Mesendoderm (in vitro differentiated cells): Measurements from ENCODE around the gene GOLGA6C.
"Not testable (repeated sequence)": the region's sequence is repeated elsewhere in the genome, so short reads cannot be mapped to it uniquely, and the experiment has no call there.

Experiments used
- DNase-seq: peaks from one replicate; pipeline ENCODE4 v3.0.0; 2013
- H2AK5ac ChIP-seq: 2 replicates; pipeline ENCODE4 v1.6.1; 2013; ENCODE audit warnings: low read length, inconsistent platforms
- H2BK120ac ChIP-seq: 2 replicates; pipeline ENCODE4 v1.6.1; 2013; ENCODE audit warnings: low read depth, mild to moderate bottlenecking, low read length, moderate library complexity, mixed read lengths
- H2BK15ac ChIP-seq: replicated peaks from 2 replicates; pipeline ENCODE4 v1.6.1; 2013; ENCODE audit warnings: low read depth, mild to moderate bottlenecking, moderate library complexity
- H2BK5ac ChIP-seq: 2 replicates; pipeline ENCODE4 v1.6.1; 2013; ENCODE audit warnings: low read length, inconsistent platforms
- H3K18ac ChIP-seq: 2 replicates; pipeline ENCODE4 v1.6.1; 2013; ENCODE audit warnings: mild to moderate bottlenecking, low read length, mixed read lengths
- H3K23ac ChIP-seq: one replicate; pipeline ENCODE4 v1.6.1; 2013; ENCODE audit warnings: low read length
- H3K27ac ChIP-seq: 2 replicates; pipeline ENCODE4 v1.5.1; 2013; ENCODE audit warnings: low read depth, mild to moderate bottlenecking, inconsistent platforms, low read length, moderate library complexity
- H3K27me3 ChIP-seq: 2 replicates; pipeline ENCODE4 v1.6.1; 2013; ENCODE audit warnings: low read length, control low read depth, mild to moderate bottlenecking, inconsistent platforms; ENCODE audit not compliant: insufficient read depth, poor library complexity
- H3K36me3 ChIP-seq: 2 replicates; pipeline ENCODE4 v1.6.1; 2013; ENCODE audit warnings: low read length, inconsistent platforms; ENCODE audit not compliant: control insufficient read depth, insufficient read depth
- H3K4ac ChIP-seq: one replicate; pipeline ENCODE4 v1.6.1; 2013; ENCODE audit warnings: low read depth, mild to moderate bottlenecking, low read length, moderate library complexity
- H3K4me1 ChIP-seq: 2 replicates; pipeline ENCODE4 v1.6.1; 2013; ENCODE audit warnings: low read depth, low read length, inconsistent platforms; ENCODE audit not compliant: control insufficient read depth
- H3K4me2 ChIP-seq: 2 replicates; pipeline ENCODE4 v1.6.1; 2013; ENCODE audit warnings: low read length
- H3K4me3 ChIP-seq: 2 replicates; pipeline ENCODE4 v1.5.1; 2013; ENCODE audit warnings: mild to moderate bottlenecking, low read length
- H3K56ac ChIP-seq: one replicate; pipeline ENCODE4 v1.6.1; 2013; ENCODE audit warnings: low read length
- H3K79me1 ChIP-seq: 2 replicates; pipeline ENCODE4 v1.6.1; 2013; ENCODE audit warnings: low read length, inconsistent platforms
- H3K79me2 ChIP-seq: 2 replicates; pipeline ENCODE4 v1.6.1; 2013; ENCODE audit warnings: mild to moderate bottlenecking, low read length; ENCODE audit not compliant: control insufficient read depth, insufficient read depth
- H3K9ac ChIP-seq: 2 replicates; pipeline ENCODE4 v1.6.1; 2013; ENCODE audit warnings: low read length, inconsistent platforms
- H4K5ac ChIP-seq: one replicate; pipeline ENCODE4 v1.6.1; 2013; ENCODE audit warnings: low read length
- H4K8ac ChIP-seq: one replicate; pipeline ENCODE4 v1.6.1; 2013; ENCODE audit warnings: low read depth, mild to moderate bottlenecking, control low read depth, low read length, moderate library complexity
- WGBS: extraction: QIAGEN DNeasy Blood & Tissue Kit; methylation state at CpG from one replicate; pipeline ENCODE4 v1.1.7; 2013; ENCODE audit warnings: low lambda C conversion rate, missing lambda C conversion rate; ENCODE audit not compliant: insufficient coverage; ENCODE audit errors: extremely low coverage; 5-methylcytosine and 5-hydroxymethylcytosine counted together

Gene GOLGA6C

GRCh38 chr15:75300026-75300425, 41.9 kb downstream of the GOLGA6C start:
- H3K23ac ChIP-seq, H4K5ac ChIP-seq, H2BK5ac ChIP-seq, H3K79me2 ChIP-seq, H3K4me1 ChIP-seq, H3K4me2 ChIP-seq, H3K4me3 ChIP-seq, H3K79me1 ChIP-seq, H3K18ac ChIP-seq, H2BK120ac ChIP-seq, H3K56ac ChIP-seq, H2BK15ac ChIP-seq, H4K8ac ChIP-seq, H2AK5ac ChIP-seq, H3K27me3 ChIP-seq, H3K27ac ChIP-seq, H3K9ac ChIP-seq, DNase-seq, H3K36me3 ChIP-seq, H3K4ac ChIP-seq: not testable (repeated sequence)
- WGBS: no CpG with 5 or more reads among the region's 6 CpGs

- Histone ChIP-seq H3K27ac (no peak overlapping the region), H3K27me3 (no peaks in the 10 kb centered on the region), H3K9ac (no peak overlapping the region), H2BK120ac (no peak overlapping the region), H3K79me2 (no peaks in the 10 kb centered on the region), H3K4me3 (no peak overlapping the region), H2BK5ac (no peak overlapping the region), H2AK5ac (no peak overlapping the region), H4K5ac (no peak overlapping the region), H3K79me1 (no peaks in the 10 kb centered on the region), H4K8ac (no peak overlapping the region), H3K23ac (no peak overlapping the region), H3K56ac (no peak overlapping the region), H3K36me3 (no peaks in the 10 kb centered on the region), H2BK15ac (no peak overlapping the region), H3K4ac (no peak overlapping the region), H3K4me2 (no peak overlapping the region), H3K4me1 (no peaks in the 10 kb centered on the region), H3K18ac (no peak overlapping the region)
- no CpG with 5 or more reads among the region's 9 CpGs for WGBS
- DNase-seq: no peak
These were observed 44.2 kb downstream of the GOLGA6C start for GRCh38 chr15:75302318-75302717.

GRCh38 chr15:75302753-75303152, 44.6 kb downstream of the GOLGA6C start:
- H3K27ac ChIP-seq, H2AK5ac ChIP-seq, H4K8ac ChIP-seq, H2BK5ac ChIP-seq, H3K18ac ChIP-seq, H3K56ac ChIP-seq, H2BK120ac ChIP-seq, H3K79me2 ChIP-seq, H3K9ac ChIP-seq, H3K4ac ChIP-seq, H3K4me3 ChIP-seq, H3K27me3 ChIP-seq, DNase-seq, H3K79me1 ChIP-seq, H3K4me2 ChIP-seq, H3K23ac ChIP-seq, H2BK15ac ChIP-seq, H4K5ac ChIP-seq, H3K4me1 ChIP-seq, H3K36me3 ChIP-seq: not testable (repeated sequence)
- WGBS: no CpG with 5 or more reads among the region's 4 CpGs

- no peak for DNase-seq
- no peaks in the 10 kb centered on the region for H3K4me1 ChIP-seq
- no peak overlapping the region for H2BK5ac ChIP-seq
- no peaks in the 10 kb centered on the region for H3K79me2 ChIP-seq
- H4K5ac ChIP-seq: no peak overlapping the region
- H3K27me3 ChIP-seq: no peaks in the 10 kb centered on the region
- H3K4ac ChIP-seq: no peak overlapping the region
- H3K18ac ChIP-seq: no peak overlapping the region
- H2BK15ac ChIP-seq: no peak overlapping the region
- H3K9ac ChIP-seq: no peak overlapping the region
- no peaks in the 10 kb centered on the region for H3K79me1 ChIP-seq
- no peak overlapping the region for H3K4me3 ChIP-seq
- no peak overlapping the region for H4K8ac ChIP-seq
- no peak overlapping the region for H2AK5ac ChIP-seq
- no peak overlapping the region for H3K27ac ChIP-seq
- no peaks in the 10 kb centered on the region for H3K36me3 ChIP-seq
- no peak overlapping the region for H2BK120ac ChIP-seq
- H3K23ac ChIP-seq: no peak overlapping the region
- H3K4me2 ChIP-seq: no peak overlapping the region
- no CpG with 5 or more reads among the region's 3 CpGs for WGBS
- no peak overlapping the region for H3K56ac ChIP-seq
These were observed 48.1 kb downstream of the GOLGA6C start for GRCh38 chr15:75306188-75306587.

- no peak overlapping the region for H2BK5ac ChIP-seq
- DNase-seq: peak; percentile 81
- H3K4me3 ChIP-seq: no peak overlapping the region
- no peaks in the 10 kb centered on the region for H3K27me3 ChIP-seq
- no CpG with 5 or more reads among the region's 15 CpGs for WGBS
- no peaks in the 10 kb centered on the region for H3K36me3 ChIP-seq
- no peak overlapping the region for H3K56ac ChIP-seq
- no peak overlapping the region for H3K9ac ChIP-seq
- no peak overlapping the region for H3K4me2 ChIP-seq
- no peak overlapping the region for H3K27ac ChIP-seq
- H3K79me2 ChIP-seq: no peaks in the 10 kb centered on the region
- H4K5ac ChIP-seq: no peak overlapping the region
- no peak overlapping the region for H3K23ac ChIP-seq
- no peak overlapping the region for H3K18ac ChIP-seq
- no peaks in the 10 kb centered on the region for H3K79me1 ChIP-seq
- H2BK120ac ChIP-seq: no peak overlapping the region
- no peaks in the 10 kb centered on the region for H3K4me1 ChIP-seq
- no peak overlapping the region for H2AK5ac ChIP-seq
- no peak overlapping the region for H4K8ac ChIP-seq
- no peak overlapping the region for H2BK15ac ChIP-seq
- no peak overlapping the region for H3K4ac ChIP-seq
These were observed 49.8 kb downstream of the GOLGA6C start for GRCh38 chr15:75307778-75308390.

- no peak overlapping the region for H3K4me2 ChIP-seq
- H3K79me2 ChIP-seq: no peaks in the 10 kb centered on the region
- H3K79me1 ChIP-seq: no peaks in the 10 kb centered on the region
- no peak overlapping the region for H2BK5ac ChIP-seq
- no peak overlapping the region for H3K4me3 ChIP-seq
- no peak overlapping the region for H3K9ac ChIP-seq
- no peak overlapping the region for H4K8ac ChIP-seq
- H3K36me3 ChIP-seq: no peaks in the 10 kb centered on the region
- H3K56ac ChIP-seq: no peak overlapping the region
- DNase-seq: no peak
- no peak overlapping the region for H2AK5ac ChIP-seq
- H4K5ac ChIP-seq: no peak overlapping the region
- H3K23ac ChIP-seq: no peak overlapping the region
- no peaks in the 10 kb centered on the region for H3K27me3 ChIP-seq
- no peak overlapping the region for H2BK15ac ChIP-seq
- no peak overlapping the region for H3K27ac ChIP-seq
- H3K18ac ChIP-seq: no peak overlapping the region
- H3K4ac ChIP-seq: no peak overlapping the region
- no peak overlapping the region for H2BK120ac ChIP-seq
- H3K4me1 ChIP-seq: no peaks in the 10 kb centered on the region
These were observed 51.6 kb downstream of the GOLGA6C start for GRCh38 chr15:75309711-75310110.
